GM19395 (cell line): ENCODE results near the gene UST.

Experiments
- ATAC-seq: cut with Tn5 transposase; IDR thresholded peaks from one replicate; pipeline ENCODE4 v1.9.1; 2021; ENCODE audit warnings: mild to moderate bottlenecking, moderate library complexity; ENCODE audit not compliant: unreplicated experiment

The UST gene

GRCh38 chr6:149026530-149026942 is 279.7 kb downstream of the UST start:
- ATAC-seq = no peak

GRCh38 chr6:149027484-149027883 is 280.7 kb downstream of the UST start:
- no peak for ATAC-seq

GRCh38 chr6:149028767-149029405 is 282.1 kb downstream of the UST start:
- no peak for ATAC-seq

GRCh38 chr6:149031201-149031858 is 284.5 kb downstream of the UST start:
- no peak for ATAC-seq

- peak; percentile 25 for ATAC-seq
Observed at GRCh38 chr6:149031859-149032598, 285.2 kb downstream of the UST start.

GRCh38 chr6:149032599-149033405 is 286.0 kb downstream of the UST start:
- ATAC-seq = peak; percentile 90

- peak; percentile 32 for ATAC-seq
Observed at GRCh38 chr6:149033454-149033853, 286.6 kb downstream of the UST start.

GRCh38 chr6:149035766-149036165 is 288.9 kb downstream of the UST start:
- ATAC-seq = no peak

GRCh38 chr6:149037051-149037671 is 290.3 kb downstream of the UST start:
- ATAC-seq = no peak

- ATAC-seq = peak; percentile 66
Observed at GRCh38 chr6:149039025-149039424, 292.2 kb downstream of the UST start.

- ATAC-seq = no peak
Observed at GRCh38 chr6:149041953-149042352, 295.1 kb downstream of the UST start.

GRCh38 chr6:149043476-149044130 is 296.8 kb downstream of the UST start:
- ATAC-seq = no peak

- no peak for ATAC-seq
Observed at GRCh38 chr6:149044528-149044927, 297.7 kb downstream of the UST start.

GRCh38 chr6:149045404-149045803 is 298.6 kb downstream of the UST start:
- no peak for ATAC-seq

- ATAC-seq = no peak
Observed at GRCh38 chr6:149046164-149046821, 299.5 kb downstream of the UST start.

- peak; percentile 74 for ATAC-seq
Observed at GRCh38 chr6:149046822-149047246, 300.0 kb downstream of the UST start.

GRCh38 chr6:149049230-149049629 is 302.4 kb downstream of the UST start:
- no peak for ATAC-seq

GRCh38 chr6:149050160-149050559 is 303.3 kb downstream of the UST start:
- no peak for ATAC-seq

- ATAC-seq = peak; percentile 48
Observed at GRCh38 chr6:149052350-149053106, 305.7 kb downstream of the UST start.
